GM18499 (cell line): Measurements from ENCODE around the gene FOLR2.

Experiments
- ATAC-seq: cut with Tn5 transposase; IDR thresholded peaks from one replicate; pipeline ENCODE4 v1.9.1; 2021; ENCODE audit warnings: moderate number of reproducible peaks; ENCODE audit not compliant: insufficient read depth, unreplicated experiment

The FOLR2 gene

DNA sequence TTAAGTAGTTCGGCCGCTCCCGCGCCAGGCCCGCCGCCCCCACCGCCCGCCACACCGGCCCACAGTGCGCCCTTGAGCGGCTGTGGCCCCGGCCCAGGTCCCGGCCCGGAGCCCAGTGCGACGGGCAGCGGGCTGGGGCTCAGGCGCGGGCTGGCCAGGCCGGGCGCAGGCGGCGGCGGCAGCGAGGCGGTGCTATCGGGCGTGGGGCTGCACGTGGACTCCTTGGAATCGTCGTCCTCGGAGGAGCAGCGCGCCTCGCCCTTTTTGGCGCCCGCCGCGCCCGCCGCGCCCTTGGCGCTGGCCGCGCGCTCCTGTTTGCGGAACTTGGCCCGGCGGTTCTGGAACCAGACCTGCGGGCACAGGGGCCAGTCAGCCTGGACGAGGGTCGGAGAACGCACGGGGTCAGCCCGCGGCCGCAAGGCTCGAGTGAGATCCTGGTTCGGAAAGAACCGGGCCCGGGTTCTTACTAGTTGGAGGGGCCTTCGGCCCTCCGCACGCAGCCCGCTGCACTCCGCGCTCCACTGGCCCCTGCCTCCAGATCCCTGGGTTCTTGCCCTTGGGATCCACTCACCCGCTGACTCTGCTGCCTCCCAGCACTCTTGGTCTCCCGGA, 23.4 kb downstream of the FOLR2 start:
- ATAC-seq = no peak

DNA sequence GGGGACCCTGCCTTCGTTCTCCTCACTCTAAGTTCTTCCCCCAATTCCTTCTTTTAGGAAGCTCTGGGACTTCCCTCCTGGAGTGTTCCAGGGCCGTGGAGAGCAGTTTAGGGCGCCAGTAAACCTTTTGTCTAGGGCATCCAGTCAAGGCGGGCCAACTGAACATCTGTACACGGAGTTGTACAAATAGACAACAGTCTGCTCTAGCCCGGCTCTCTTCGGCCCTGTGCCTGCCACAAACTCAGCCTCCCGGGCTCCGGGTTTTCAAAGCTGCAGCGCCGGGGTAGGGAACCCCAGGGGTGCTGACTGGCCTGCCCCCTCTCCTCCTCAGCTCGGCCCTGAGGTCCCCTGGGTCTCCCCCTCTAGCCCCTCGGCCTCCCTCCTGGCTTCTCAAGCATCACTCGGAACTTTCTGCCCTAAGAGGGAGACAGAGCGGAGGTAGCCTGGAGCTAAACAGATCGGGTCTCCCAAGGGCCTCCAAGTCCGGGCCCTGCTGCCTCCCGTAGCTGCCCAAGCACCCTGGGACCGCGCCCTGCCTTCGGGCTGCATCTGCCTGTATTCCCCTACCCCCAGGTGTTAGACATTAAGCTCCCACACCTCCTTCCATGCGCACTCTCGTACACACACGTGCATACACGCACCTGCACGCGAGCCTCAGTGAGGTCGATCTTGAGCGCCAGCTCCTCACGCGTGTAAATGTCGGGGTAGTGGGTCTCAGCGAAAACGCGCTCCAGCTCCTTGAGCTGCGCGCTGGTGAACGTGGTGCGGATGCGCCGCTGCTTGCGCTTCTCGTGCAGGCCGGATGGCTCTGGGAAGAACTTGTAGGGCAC, 24.1 kb downstream of the FOLR2 start:
- no peak for ATAC-seq

DNA sequence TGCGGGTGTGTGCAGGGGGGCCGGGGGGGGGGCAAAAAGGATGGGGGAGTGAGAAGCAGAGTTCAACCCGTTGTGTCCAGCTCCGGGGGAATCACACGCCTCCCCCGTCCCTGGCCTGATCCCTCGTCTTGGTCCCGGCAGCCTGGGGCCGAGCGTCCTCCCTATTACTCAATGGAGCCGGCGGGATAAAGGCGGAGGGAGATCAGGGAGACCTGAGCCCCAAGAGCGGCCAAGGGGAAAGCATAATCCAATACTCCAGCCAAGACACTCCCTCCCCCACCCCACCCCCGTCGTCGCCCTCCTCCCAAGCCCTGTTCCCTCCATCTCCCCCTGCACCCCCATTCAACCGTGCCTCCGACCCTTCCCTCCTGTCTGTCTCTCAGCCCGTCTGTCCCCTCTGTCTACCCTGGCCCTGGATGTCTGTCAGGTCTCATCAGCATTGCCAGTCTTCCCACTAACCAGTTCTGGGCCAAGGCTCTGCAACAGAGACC, 24.7 kb downstream of the FOLR2 start:
- no peak for ATAC-seq

DNA sequence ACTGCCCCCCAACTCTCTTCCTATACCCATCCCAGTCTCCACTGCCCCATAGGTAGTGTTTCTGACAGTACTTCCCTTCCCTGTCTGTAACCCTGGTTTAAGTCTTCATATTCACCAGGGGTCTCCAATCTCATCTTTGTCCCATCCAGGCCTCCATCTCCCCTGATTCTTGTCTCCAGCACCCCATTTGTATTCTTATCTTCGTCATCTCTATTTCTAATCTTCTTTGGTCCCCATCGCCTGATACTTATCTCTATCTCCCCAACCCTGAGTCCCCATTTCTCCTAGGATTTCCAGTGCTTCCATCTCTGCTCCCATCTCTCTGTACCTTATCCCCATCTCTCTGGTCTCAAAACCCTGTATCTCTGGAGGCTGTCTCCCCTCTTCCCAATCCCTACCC, 25.5 kb downstream of the FOLR2 start:
- ATAC-seq = no peak

DNA sequence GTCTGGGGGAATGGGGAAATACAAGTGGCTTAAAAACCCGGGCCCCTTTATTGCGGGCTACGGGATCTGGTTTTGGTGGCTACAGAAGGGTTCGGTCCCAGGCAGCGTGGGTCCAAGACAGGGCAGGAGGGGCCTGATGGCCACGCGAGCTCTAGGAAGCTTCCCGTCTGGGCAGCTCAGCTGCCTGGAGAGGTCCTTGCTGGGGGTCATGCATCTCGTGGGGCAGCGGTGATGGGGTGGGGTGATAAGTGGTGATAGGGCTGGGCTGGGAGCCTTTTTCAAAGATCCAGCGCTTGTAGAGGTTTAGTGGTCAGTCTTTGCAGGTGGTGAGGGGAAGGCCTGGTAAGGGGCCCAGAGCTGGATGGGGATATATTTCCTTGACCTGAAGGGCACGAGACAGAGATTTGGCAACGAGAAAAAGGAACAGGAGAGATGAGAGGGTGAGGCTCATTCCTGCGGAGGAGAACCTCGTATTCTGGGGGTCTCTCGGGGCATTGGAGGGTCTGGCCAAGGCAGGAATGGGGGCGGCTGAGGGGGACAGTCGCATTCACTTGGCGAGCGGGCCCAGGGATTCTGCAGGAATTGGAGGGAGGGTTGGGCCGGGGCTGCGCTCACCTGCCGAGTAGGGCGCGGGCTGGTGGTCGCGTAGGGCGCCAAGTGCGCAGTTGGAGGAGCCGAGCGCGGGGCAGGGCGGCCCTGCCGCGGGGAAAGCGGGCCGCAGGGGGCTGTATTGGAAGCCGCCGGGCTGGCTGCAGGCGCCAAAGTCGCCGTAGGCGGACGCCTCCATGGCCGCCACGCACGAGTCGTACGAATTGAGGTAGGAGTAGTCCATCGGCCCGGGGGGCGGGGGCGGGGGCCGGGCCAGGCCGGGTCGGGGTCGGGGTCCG, 26.8 kb downstream of the FOLR2 start:
- ATAC-seq = no peak

DNA sequence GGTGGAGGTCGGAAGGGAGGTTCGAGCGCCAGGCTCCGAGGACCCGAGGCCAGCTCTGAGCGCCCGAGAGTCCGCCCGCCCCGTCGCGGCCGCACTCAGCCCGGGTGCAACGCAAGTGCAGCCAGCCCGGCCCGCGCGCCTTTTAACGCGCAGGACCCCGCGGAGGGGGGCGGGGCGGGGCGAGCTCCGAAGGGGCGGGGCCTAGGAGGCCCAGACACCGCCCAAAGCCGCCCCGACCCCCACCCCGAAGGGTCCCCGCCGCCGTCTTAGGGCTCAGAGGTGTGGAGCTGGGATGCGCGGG, 27.4 kb downstream of the FOLR2 start, which contains the start of gene PHOX2A:
TSS of gene PHOX2A (minus strand) at position 117 of the 301 bp plus-strand sequence. CDS start 172 bp downstream, outside the sequence.
- ATAC-seq = no peak

DNA sequence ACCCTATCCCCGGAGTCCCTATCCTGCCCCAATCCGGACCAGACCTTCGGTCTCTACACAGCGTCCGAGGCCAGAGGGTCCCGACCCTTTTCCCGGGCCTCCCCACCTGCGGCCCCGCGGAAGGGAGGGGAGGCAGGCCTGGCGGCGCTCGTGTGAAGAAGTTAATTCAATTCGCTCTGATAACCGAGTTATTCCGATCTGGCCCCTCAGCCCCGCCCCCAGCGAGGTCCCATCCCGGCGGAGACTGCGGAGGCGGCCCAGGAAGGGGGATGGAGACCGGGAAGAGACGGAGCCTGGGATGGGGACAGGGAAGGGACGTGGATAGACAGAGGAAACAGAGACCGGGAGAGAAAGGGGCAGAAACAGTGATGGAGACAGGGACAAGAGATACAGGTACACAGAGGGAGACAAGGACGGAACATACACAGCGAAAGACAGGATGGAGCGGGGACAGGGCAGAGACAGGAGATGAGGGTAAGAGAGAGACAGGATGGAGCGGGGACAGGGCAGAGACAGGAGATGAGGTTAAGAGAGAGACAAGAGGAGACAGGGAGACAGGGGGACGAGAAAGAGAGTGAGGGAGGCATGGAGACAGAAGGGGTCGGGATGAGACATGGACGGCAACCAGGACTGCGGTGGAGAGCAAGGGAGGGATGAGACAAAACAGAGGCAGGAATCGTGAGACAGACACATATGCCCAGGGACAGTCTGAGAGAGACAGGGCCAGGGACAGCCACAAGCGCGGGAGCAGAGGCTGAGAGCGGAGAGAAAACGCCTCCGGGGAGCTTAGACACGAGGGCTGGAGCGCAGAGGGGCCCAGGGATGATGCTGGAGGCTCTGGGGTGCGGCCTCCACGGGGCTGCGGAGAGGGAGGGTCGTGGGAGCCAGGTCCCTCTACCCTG, 28.0 kb downstream of the FOLR2 start:
- no peak for ATAC-seq

DNA sequence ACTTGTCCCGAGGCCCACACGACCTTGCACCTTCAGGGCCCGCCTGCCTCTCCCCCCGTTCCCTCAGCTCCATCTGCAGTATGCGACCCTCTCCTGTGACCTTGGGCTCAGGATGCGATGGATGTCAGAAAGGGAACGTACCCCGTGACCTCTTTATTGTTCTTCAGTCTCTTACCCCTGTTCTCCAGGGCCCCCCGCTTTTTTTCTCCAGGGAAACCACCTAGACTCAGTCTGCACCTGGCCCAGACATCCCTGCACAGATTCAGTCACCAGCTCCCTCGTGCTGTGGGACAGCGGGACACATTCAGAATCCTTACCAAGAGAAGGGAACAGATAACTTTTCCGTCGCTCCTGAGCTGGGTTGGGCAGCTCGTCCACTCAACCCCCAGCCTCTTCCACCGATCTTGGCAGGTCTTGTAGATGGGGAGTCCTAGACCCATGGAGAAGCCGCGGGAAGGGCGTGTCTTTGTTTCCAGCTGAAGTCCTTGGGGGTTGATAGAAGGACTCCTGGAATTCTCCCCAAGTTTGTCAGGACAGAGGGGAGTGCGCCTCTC, 28.7 kb downstream of the FOLR2 start:
- no peak for ATAC-seq

DNA sequence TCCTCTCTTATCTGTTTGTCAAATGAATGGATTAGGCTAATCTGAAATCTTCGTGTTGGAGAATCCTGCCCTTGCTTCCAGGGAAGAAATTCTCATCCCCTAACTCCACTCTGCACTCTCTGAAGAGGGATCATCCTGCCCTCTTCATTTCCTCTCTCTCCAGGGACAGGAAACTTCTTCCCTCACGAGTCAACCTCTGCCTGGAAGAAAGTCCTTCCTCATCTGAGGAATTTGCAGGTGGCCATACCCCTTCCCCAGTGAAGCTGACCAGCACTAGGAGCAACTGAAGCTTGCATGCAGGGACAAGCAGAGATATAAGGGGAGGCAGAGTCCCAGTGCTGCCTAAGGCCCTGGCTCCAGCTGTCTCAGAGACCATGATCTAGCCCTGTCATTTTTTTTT, 31.0 kb downstream of the FOLR2 start:
- ATAC-seq = no peak

DNA sequence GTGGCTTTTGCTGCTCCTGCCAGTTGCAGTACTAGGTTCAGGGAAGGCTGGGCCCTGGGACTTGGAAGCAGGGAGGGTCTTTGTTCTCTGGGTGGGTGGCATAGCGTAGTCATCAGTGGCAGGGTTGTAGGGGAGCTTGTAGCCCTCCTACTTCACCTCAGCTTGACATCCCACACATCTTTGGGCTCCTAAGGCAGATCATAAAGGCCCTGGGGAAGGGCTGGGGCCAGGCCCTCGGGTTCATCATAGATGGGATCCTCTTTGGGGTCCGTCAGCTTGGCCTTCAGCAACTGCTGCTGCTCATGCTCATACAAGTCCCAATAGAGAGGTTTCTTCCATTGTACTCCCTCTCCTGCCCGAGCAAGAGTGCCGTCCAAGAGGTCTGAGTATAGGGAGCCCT, 33.4 kb downstream of the FOLR2 start:
- ATAC-seq = no peak

DNA sequence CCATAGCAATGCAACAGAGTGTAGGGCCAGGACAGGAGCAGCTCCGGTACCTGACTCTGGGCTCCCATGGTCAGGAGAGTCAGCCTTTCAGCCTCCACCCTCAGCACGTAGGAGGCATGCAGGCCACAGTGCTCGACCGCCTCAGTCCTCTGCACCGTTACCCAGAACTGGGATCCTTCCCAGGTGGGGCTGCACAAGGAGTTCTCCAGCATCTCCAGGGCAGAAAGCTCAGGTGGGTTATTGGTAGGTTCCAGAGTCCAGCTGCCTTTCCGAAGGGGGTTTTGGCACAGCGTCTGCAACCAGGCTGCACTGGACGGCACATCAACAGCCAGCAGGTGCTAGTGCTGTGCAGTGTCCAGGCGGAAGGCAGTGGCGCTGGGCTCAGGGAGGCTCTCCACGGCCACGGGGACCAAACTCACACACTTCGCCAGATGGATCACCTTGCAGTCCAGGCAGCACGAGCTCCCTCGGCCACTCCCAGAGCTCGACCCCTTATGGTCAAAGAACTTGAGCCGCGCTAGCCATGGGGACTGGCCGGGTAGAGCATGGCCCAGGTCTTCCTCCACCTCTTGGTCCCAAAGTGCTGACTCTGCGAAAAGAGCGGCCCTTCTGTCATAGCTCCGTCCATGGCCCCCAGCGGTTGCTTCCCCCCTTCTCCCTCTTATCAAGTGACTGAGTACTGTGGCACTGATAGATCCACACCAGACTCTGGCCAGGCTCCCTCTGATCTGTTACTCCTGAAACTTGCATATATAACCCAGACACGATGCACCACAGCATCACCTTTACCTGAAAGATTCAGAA, 34.3 kb downstream of the FOLR2 start:
- no peak for ATAC-seq

DNA sequence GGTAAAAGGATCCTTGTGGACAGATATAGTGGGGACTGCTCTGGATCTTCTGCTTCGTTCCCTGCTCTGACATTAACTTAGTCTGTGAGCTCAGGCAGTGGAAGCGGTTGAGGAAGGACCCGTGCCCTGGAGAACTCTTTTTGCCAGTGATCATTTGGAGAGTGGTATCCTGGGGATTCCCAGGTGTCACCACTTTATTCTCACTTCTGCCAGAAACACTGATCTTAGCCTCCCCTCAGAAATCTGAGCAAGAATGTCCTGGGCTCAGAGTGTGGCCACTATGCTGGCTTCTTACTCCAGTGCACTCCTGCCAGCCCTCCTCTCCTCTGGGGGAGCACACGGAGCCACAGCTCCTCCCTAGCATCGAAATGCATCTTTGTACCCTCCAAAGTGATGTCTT, 35.0 kb downstream of the FOLR2 start:
- no peak for ATAC-seq

DNA sequence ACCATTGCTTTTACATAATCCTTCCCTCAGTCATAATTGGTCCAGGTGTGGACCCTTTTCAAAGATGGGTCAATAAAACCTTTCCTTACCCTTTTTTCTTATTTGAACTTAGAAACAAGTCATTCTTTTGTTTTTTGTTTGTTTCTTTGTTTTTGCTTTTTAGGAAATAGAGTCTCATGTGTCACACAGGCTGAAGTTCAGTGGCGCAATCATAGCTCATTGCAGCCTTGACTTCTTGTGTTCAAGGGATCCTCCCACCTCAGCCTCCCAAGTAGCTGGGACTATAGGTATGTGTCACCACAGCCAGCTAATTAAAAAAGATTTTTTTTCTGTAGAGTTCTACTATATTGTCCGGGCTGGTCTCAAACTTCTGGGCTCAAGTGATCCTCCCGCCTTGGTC, 36.8 kb downstream of the FOLR2 start:
- no peak for ATAC-seq

DNA sequence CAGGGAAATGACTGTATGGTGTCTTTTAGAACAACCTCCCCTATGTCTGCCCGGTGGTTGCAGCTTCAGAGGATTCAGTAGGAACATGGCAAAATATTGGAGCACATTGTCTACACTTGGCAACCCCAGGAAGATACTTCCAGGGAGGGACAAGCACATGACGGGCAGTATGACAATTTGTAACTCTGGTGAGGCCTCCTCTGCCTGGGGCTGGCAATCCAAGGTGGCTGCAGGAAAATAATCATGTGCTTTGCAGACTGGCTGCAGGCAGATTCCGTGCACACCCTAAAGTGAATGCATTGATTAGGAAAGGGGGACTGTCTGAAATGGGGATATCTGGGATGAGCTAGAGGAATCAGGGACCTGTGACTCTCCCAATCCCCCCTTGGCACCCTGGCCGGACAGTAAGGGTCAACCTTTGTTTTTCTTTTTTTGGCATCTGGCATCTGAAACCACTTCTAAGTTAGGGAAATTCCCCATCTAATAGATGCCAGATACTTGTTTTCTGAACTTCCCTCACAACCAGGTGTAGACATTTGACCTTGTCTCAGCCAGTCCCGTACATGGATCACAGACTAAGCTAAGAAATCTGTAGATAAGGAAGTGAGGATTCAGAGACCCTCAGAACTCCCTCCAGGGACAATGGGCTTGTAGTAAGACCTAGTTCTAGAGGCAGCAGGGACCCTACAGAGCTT, 37.9 kb downstream of the FOLR2 start:
- no peak for ATAC-seq

DNA sequence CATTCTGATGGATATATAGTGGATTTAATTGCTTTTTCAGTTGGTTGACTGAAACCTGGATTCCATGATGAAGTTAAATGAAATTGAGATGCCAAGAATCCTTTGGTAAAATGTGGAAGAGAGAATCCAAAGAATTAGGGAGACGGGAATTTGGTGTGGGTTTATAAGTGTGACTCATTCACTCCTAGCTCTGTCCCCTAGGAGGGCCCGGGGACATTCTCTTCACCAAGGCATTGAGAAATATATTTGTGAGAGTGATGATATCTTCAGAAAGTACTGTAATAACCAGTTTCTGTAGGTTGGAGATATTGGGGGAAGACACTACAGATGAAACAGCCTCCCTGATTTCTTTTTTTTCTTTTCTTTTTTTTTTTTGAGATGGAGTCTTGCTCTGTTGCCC, 41.0 kb downstream of the FOLR2 start:
- ATAC-seq = no peak

DNA sequence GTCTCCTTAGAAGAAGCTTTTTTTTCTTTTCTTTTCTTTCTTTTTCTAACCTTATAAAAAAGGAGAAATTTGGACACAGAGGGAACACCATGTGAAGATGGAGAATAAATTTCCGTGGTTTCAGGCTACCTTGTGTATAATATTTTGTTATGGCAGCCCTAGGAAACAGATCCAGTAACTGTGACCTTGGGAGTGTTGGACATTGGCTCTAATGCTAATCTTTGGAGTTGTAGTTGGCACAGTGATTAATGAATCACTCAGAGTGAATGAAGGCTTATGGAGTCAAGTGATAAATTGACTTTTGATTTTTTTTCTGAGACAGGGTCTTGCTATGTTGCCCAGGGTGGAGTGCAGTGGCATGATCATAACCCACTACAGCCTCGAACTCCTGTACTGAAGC, 42.9 kb downstream of the FOLR2 start:
- no peak for ATAC-seq

DNA sequence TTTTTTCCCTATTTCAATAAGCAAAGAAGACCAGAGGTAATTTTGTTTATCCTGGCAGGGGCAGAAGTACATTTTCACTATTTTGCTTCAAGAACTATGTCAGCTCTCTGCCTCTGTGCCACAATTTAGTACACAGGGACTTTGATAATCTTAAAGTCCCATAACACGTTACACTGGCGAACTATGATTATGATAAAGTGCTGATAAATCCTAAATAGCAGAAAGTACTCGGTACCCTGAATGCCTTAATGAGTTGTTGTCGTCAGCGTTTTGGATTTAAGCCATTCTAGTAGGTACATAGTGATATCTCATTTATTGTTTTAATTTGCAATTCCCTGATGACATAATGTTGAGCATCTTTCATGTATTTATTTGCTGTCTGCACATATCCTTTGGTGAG, 44.0 kb downstream of the FOLR2 start:
- ATAC-seq = no peak

DNA sequence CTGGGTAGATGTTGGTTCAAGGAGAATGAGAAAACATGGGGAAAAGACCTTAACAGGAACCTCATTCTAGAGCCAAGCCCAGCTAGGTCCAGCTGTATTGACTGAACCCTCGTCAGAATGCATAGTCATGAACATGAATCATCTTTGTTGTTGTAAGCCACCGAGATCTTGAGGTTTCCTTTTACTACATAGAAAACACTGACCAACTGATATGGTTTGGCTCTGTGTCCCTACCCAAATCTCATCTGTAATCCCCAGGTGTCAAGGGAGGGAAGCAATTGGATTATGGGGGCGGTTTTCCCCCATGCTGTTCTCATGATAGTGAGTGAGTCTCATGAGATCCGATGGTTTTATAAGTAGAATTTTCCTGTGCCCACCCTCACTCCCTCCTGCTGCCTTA, 46.8 kb downstream of the FOLR2 start:
- no peak for ATAC-seq
